ENCODE measurements around the gene TNPO2. TPM values are rescaled to one million over a fixed set of nuclear protein-coding genes. Genes with fewer than 3 reads are reported as not detected.
A peak's percentile ranks its signal among the peaks of the same experiment; 100 is the strongest.
"Not testable (repeated sequence)": the region's sequence is repeated elsewhere in the genome, so short reads cannot be mapped to it uniquely, and the experiment has no call there.

The TNPO2 gene
- polyA plus RNA-seq, 3 donors = 0.28 to 45.2 (median 0.52) TPM

DNA sequence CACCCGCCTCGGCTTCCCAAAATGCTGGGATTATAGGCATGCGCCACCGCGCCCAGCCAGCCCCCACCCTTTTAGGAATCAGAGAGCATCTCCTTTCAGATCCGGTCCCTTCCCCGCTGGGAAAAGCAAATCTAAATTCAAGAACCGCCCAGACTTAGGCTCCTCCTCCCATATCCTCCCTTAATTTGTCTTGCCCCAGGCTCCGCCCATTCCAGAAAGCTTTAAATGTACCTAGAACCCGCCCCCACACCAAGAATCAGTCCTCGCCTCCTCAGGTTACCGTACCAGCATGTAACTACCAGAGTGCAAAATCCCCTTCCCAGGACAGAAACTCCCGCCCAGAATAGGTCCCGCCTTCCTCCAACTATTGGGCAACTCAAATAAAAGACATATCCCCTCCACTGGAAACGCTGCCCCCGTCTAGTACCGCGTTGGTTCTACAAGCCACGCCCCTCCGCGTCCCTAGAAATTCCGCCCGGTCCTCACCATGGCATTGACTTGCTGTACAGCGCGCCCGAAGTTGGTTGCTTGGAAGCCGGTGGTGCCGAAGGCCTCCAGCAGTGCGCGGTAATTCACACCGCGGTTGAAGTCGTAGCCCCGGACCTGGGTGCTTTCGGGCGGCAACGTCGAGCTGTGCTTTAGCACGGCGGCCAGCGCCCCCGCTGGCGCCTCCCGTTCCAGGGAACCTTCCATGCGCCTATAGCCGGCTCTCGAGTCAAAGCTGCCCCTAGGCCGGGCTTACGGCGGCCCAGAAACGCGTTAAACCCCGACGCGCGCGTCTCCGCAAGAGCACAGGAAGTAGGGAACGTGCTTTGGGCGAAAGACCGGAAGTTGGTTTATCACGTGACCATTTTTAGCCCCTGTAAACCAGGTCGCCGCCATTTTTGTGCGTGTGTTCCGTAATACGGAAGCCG lies 42.4 kb downstream of the TNPO2 start, which contains the start of gene DHPS:
TSS of gene DHPS (minus strand) at position 807 of the 914 bp plus-strand sequence. CDS start at position 693, 114 bp downstream.
- Mint-ChIP-seq H3K9me3 (no peaks in the 10 kb centered on the region), H3K4me1 (peaks cover 19% of the 10 kb centered on the region), H3K27ac (peak within 1 kb of the TSS; percentile 93 to 99 (median 97)), H3K4me3 (peak within 1 kb of the TSS; percentile 96 to 98), H3K27me3 (ENCODE audit: low read depth in 3 of 3) (peaks cover 0 to 6% (median 0%) of the 10 kb centered on the region in 3 donors), H3K36me3 (peaks cover 31 to 38% of the 10 kb centered on the region in 2 donors)
- H3K4me3 ChIP-seq (replicated peaks in 1 of 3; ENCODE audit: low read depth in 2 of 3, low read length in 3 of 3) = peak within 1 kb of the TSS; percentile 70 to 88 (median 70)
- peaks cover 16% of the 10 kb centered on the region for H3K79me2 ChIP-seq (ENCODE audit: insufficient read depth, low read length)
- H3K9me3 ChIP-seq (replicated peaks in 1 of 2; ENCODE audit: control insufficient read depth in 1 of 2, insufficient read depth in 1 of 2, low read length in 2 of 2) = no peaks in the 10 kb centered on the region
- no peaks in the 10 kb centered on the region for H3K27me3 ChIP-seq (ENCODE audit: control insufficient read depth in 2 of 2, insufficient read depth in 2 of 2, low read length in 2 of 2)
- H3K4me2 ChIP-seq (replicated peaks; ENCODE audit: extremely low read depth, low read length, poor library complexity, severe bottlenecking) = peak within 1 kb of the TSS; percentile 90
- peak within 1 kb of the TSS; percentile 79 for H3K9ac ChIP-seq (ENCODE audit: insufficient read depth, low read length, poor library complexity, severe bottlenecking)
- H3K4me1 ChIP-seq (ENCODE audit: control insufficient read depth in 1 of 2, insufficient read depth in 2 of 2, low read length in 2 of 2) = peaks cover 16 to 25% of the 10 kb centered on the region in 2 donors
- intact Hi-C loops (cut with micrococcal nuclease) = loop anchor here in 1 of 2 donors (2.0 to 5.0 kb wide), 2 partner anchors 17 to 56 kb away; partner anchors contain the start of gene GET3
- TF ChIP-seq CTCF (IDR thresholded peaks at IDR 0.05) = no peak
- H4K20me1 ChIP-seq (ENCODE audit: insufficient read depth, low read length) = peaks cover 29% of the 10 kb centered on the region
- peaks cover 28 to 38% of the 10 kb centered on the region in 2 donors for H3K36me3 ChIP-seq (replicated peaks in 1 of 2; ENCODE audit: control insufficient read depth in 1 of 2, insufficient read depth in 2 of 2, low read length in 2 of 2)
- peak within 1 kb of the TSS; percentile 93 to 94 for H3K27ac ChIP-seq (ENCODE audit: low read depth in 1 of 2, low read length in 2 of 2)
- under 1% methylated on average over 61 of the region's 68 CpGs for WGBS (ENCODE audit: insufficient coverage)
- H2AFZ ChIP-seq (ENCODE audit: insufficient read depth, low read depth, low read length, poor library complexity, severe bottlenecking) = peak within 1 kb of the TSS; percentile 94
- DNase-seq = peak; percentile 97 to 99 (median 98)

DNA sequence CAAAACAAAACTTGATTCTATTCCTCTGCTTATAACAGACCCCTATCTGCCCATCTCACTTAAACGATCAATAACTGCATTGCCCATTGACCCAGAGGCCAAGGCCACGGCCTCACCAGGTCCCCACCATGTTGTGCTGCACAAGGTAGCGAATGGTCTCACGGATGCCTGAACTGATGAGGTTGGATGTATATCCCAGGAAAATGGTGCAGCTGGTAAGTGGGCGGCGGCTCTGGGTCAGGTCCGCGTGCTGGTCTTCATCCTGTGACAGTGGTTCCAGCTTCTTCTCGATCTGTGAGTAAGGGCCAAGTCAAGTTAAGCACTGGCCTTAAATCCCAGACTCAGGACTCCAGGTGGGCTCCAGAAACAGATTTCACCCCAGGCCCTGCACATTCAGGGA lies 43.7 kb downstream of the TNPO2 start:
- H3K27ac Mint-ChIP-seq = peak overlapping the region in 2 of 7 donors; percentile 50 to 66
- Histone ChIP-seq H3K4me1 (ENCODE audit: control insufficient read depth in 1 of 2, insufficient read depth in 2 of 2, low read length in 2 of 2) (peaks cover 16 to 28% of the 10 kb centered on the region in 2 donors), H3K27me3 (ENCODE audit: control insufficient read depth in 2 of 2, insufficient read depth in 2 of 2, low read length in 2 of 2) (no peaks in the 10 kb centered on the region), H3K9me3 (replicated peaks in 1 of 2; ENCODE audit: control insufficient read depth in 1 of 2, insufficient read depth in 1 of 2, low read length in 2 of 2) (no peaks in the 10 kb centered on the region), H3K27ac (ENCODE audit: low read depth in 1 of 2, low read length in 2 of 2) (peak overlapping the region in 1 of 2 donors; percentile 11), H4K20me1 (ENCODE audit: insufficient read depth, low read length) (peaks cover 42% of the 10 kb centered on the region), H2AFZ (ENCODE audit: insufficient read depth, low read depth, low read length, poor library complexity, severe bottlenecking) (no peak overlapping the region), H3K4me3 (replicated peaks in 1 of 3; ENCODE audit: low read depth in 2 of 3, low read length in 3 of 3) (no peak overlapping the region), H3K79me2 (ENCODE audit: insufficient read depth, low read length) (peaks cover 16% of the 10 kb centered on the region), H3K4me2 (replicated peaks; ENCODE audit: extremely low read depth, low read length, poor library complexity, severe bottlenecking) (no peak overlapping the region), H3K36me3 (replicated peaks in 1 of 2; ENCODE audit: control insufficient read depth in 1 of 2, insufficient read depth in 2 of 2, low read length in 2 of 2) (peaks cover 41 to 51% of the 10 kb centered on the region in 2 donors), H3K9ac (ENCODE audit: insufficient read depth, low read length, poor library complexity, severe bottlenecking) (no peak overlapping the region)
- H3K27me3 Mint-ChIP-seq (ENCODE audit: low read depth in 3 of 3) = peaks cover 0 to 6% (median 0%) of the 10 kb centered on the region in 3 donors
- WGBS (ENCODE audit: insufficient coverage) = 99% methylated on average over 9 of the region's 9 CpGs
- no peak for TF ChIP-seq CTCF (IDR thresholded peaks at IDR 0.05)
- peaks cover 42 to 51% of the 10 kb centered on the region in 2 donors for H3K36me3 Mint-ChIP-seq
- intact Hi-C loops (cut with micrococcal nuclease) = loop anchor here in 1 of 2 donors (2.0 to 5.0 kb wide), 2 partner anchors 15 to 57 kb away; partner anchors contain the start of gene GET3
- no peak for DNase-seq
- H3K4me1 Mint-ChIP-seq = peaks cover 19% of the 10 kb centered on the region
- no peaks in the 10 kb centered on the region for H3K9me3 Mint-ChIP-seq
- H3K4me3 Mint-ChIP-seq = no peak overlapping the region

DNA sequence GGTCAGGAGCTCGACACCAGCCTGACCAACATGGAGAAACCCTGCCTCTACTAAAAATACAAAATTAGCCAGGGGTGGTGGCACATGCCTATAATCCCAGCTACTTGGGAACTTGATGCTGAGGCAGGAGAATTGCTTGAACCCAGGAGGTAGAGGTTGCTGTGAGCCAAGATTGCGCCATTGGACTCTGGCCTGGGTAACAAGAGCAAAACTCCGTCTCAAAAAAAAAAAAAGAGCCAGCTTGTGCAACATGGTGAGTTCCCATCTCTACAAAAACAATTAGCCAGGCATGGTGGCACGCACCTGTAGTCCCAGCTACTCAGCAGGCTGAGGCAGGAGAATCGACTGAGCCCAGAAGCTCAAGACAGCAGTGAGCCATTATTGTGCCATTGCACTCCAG lies 45.7 kb downstream of the TNPO2 start:
- H3K27ac Mint-ChIP-seq; DNase-seq; H3K4me3 ChIP-seq (replicated peaks in 1 of 3; ENCODE audit: low read depth in 2 of 3, low read length in 3 of 3); H3K9ac ChIP-seq (ENCODE audit: insufficient read depth, low read length, poor library complexity, severe bottlenecking); H3K27ac ChIP-seq (ENCODE audit: low read depth in 1 of 2, low read length in 2 of 2); H3K9me3 Mint-ChIP-seq; H2AFZ ChIP-seq (ENCODE audit: insufficient read depth, low read depth, low read length, poor library complexity, severe bottlenecking); H3K9me3 ChIP-seq (replicated peaks in 1 of 2; ENCODE audit: control insufficient read depth in 1 of 2, insufficient read depth in 1 of 2, low read length in 2 of 2); intact Hi-C loops (cut with micrococcal nuclease); H3K27me3 Mint-ChIP-seq (ENCODE audit: low read depth in 3 of 3); H3K27me3 ChIP-seq (ENCODE audit: control insufficient read depth in 2 of 2, insufficient read depth in 2 of 2, low read length in 2 of 2); H3K4me2 ChIP-seq (replicated peaks; ENCODE audit: extremely low read depth, low read length, poor library complexity, severe bottlenecking); H3K4me3 Mint-ChIP-seq: not testable (repeated sequence)
- Histone ChIP-seq H3K79me2 (ENCODE audit: insufficient read depth, low read length) (peaks cover 22% of the 10 kb centered on the region), H3K4me1 (ENCODE audit: control insufficient read depth in 1 of 2, insufficient read depth in 2 of 2, low read length in 2 of 2) (peaks cover 16 to 28% of the 10 kb centered on the region in 2 donors), H3K36me3 (replicated peaks in 1 of 2; ENCODE audit: control insufficient read depth in 1 of 2, insufficient read depth in 2 of 2, low read length in 2 of 2) (peaks cover 56 to 69% of the 10 kb centered on the region in 2 donors), H4K20me1 (ENCODE audit: insufficient read depth, low read length) (peaks cover 58% of the 10 kb centered on the region)
- H3K4me1 Mint-ChIP-seq = peaks cover 23% of the 10 kb centered on the region
- no CpG with 5 or more reads among the region's 5 CpGs for WGBS (ENCODE audit: insufficient coverage)
- peaks cover 56 to 71% of the 10 kb centered on the region in 2 donors for H3K36me3 Mint-ChIP-seq
